ENCODE results near the gene NDUFC2. TPM values are rescaled to one million over a fixed set of nuclear protein-coding genes. Genes with fewer than 3 reads are reported as not detected.

NDUFC2 gene
- total and polyA plus RNA-seq, 2 of the 8 experiments (the other 6 are each of a cell fraction or from before 2014, with no cell fraction given) = 216 to 356 TPM

GRCh38 chr11:78039391-78039918, 40.2 kb downstream of the NDUFC2 start (continued):
- no peak for TF ChIP-seq RNF2 (IDR thresholded peaks at IDR 0.05; ENCODE audit: borderline replicate concordance, low read depth, low read length, missing control alignments, poor library complexity, severe bottlenecking)
- no peak for TF ChIP-seq RAD21 (IDR thresholded peaks at IDR 0.05 in 1 of 2, conservative IDR thresholded peaks at IDR 0.05 in 1 of 2; ENCODE audit: low read depth in 2 of 2, low read length in 2 of 2)
- no peak for TF ChIP-seq CEBPB (IDR thresholded peaks at IDR 0.05; ENCODE audit: low read depth, low read length)

Measured in H1 (cell line).